ENCODE results near the gene NLRP2B.

Gene NLRP2B

GRCh38 chrX:57667010-57667409, 13.1 kb downstream of the NLRP2B start:
- TF ChIP-seq, protein P1, sequence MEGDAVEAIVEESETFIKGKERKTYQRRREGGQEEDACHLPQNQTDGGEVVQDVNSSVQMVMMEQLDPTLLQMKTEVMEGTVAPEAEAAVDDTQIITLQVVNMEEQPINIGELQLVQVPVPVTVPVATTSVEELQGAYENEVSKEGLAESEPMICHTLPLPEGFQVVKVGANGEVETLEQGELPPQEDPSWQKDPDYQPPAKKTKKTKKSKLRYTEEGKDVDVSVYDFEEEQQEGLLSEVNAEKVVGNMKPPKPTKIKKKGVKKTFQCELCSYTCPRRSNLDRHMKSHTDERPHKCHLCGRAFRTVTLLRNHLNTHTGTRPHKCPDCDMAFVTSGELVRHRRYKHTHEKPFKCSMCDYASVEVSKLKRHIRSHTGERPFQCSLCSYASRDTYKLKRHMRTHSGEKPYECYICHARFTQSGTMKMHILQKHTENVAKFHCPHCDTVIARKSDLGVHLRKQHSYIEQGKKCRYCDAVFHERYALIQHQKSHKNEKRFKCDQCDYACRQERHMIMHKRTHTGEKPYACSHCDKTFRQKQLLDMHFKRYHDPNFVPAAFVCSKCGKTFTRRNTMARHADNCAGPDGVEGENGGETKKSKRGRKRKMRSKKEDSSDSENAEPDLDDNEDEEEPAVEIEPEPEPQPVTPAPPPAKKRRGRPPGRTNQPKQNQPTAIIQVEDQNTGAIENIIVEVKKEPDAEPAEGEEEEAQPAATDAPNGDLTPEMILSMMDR (IDR thresholded peaks at IDR 0.05) = no peak

- TF ChIP-seq, protein P1 (IDR thresholded peaks at IDR 0.05) = no peak
These were observed 25.0 kb downstream of the NLRP2B start for GRCh38 chrX:57655065-57655464.

DNA sequence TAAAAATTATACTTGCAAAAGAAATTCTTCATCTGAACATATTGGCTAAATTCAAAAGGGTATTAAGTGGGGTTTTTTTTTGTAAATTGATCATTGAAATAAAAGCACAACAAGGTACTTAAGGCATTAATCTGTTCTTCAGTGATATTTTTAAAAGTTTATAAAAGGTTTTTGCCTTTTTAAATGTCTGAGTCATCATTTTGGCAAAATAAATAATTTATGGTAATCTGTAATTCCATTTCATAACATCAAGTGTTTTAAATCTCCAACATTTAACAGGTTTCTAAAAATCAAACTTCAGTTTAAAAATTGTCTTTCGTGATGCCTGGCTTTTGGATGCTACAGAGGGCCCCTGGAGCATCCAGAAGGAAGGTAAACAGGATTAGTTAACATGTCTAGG, 27.4 kb downstream of the NLRP2B start:
- TF ChIP-seq, protein P1 (IDR thresholded peaks at IDR 0.05) = no peak

DNA sequence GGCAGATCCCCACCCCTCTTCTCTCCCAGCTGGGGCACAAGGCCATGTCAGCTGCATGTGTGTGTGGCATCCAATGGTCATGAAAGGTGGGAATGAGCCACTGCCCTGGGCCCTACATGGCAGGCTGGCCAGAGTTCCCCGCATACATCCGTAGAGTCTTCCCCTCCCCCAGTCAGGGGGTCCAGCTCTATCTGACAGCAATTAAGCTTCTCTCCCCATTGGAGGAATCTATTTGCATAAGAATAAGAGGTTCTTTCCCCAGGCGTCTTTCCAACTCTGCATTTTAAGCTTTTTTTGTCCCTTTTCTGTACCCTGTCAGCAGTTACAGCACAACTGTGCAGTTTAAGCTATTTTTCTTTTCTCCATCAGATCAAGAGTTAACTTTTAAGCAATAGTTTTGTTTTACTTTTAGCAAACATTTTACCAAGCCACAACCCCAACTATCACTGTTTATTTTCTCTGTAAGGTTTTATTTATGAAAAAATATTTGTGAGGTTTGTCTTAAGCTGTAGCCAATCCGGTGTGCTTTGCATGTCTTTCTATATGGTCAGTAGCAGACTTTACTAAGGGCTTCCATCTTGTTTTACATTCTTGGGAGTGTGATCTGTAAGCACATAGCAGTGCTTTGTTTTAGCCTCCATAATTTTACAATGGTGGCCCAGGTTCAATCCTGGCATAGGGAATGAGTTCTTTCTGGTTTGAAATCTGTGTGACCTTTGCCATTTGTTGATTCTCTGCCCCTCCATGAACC, 28.7 kb downstream of the NLRP2B start:
- TF ChIP-seq, protein P1 (IDR thresholded peaks at IDR 0.05) = no peak

- TF ChIP-seq, protein P1 (IDR thresholded peaks at IDR 0.05) = no peak
These were observed 33.0 kb downstream of the NLRP2B start for GRCh38 chrX:57647020-57647419.

DNA sequence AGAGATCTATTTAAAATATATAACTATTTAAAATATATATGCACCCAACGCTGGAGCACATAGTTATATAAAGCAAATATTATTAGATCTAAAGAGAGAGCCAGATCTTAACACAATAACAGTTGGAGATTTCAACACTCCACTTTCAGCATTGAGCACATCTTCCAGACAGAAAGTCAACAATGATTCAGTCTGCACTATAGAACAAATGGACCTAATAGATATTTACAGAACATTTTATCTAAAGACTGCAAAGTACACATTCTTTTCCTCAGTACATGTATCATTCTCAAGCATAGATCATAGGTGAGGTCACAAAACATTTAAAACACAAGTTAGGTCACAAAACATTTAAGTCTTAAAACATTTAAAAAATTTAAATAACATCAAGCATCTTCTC, 36.4 kb downstream of the NLRP2B start:
- TF ChIP-seq, protein P1 (IDR thresholded peaks at IDR 0.05) = no peak

DNA sequence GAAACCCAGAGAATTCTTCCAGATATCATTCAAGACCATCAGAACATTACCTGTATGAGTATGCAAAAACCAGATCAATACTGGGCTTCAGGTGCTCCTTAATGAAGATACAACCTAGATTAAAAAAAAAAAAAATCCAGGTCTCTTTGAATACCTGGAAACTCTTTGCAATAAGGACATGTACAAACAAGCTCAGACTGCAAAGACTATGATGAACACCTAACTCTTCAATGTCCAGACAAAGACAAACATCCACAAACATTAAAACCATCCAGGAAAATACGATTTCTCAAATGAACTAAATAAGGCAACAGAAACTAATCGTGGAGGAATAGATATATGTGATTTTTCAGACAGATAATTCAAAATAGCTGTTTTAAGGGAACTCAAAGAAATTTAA, 38.7 kb downstream of the NLRP2B start:
- TF ChIP-seq, protein P1 (IDR thresholded peaks at IDR 0.05) = no peak

DNA sequence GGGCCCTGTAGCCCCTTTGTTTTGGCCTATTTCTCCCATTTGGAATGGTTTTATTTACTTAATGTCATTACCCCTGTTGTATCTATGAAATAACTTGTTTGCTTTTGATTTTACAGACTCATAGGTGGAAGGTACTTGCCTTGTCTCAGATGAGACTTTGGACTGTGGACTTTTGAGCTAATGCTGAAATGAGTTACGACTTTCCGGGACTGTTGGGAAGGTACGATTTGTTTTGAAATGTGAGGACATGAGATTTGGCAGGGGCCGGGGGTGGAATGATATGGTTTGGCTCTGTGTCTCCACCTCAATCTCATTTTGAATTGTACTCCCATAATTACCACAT, 39.4 kb downstream of the NLRP2B start:
- TF ChIP-seq, protein P1 (IDR thresholded peaks at IDR 0.05) = no peak
